ENCODE data around the gene RPP25L.

DNA sequence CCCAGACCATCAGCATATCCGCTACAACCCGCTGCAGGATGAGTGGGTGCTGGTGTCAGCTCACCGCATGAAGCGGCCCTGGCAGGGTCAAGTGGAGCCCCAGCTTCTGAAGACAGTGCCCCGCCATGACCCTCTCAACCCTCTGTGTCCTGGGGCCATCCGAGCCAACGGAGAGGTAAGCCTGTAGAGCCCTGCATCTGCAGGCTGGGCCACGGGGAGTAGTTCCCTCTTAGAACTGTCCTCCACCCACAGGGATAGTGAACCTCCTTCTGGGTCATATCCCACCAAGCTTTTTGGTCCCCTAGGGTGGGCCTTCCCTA, 35.1 kb upstream of the RPP25L start:
- TF ChIP-seq GATA2 (IDR thresholded peaks at IDR 0.05; ENCODE audit: low read depth, low read length) (no peak), GATA3 (IDR thresholded peaks at IDR 0.05; ENCODE audit: low read depth, low read length) (no peak)
